AG09319 (cell line): Measurements from ENCODE around the gene RASSF1.
A peak's percentile ranks its signal among the peaks of the same experiment; 100 is the strongest.

Experiments used
- DNase-seq: peaks from one replicate; pipeline ENCODE4 v3.0.0-alpha.2; 2010; ENCODE audit warnings: low read depth; ENCODE audit errors: extremely low read depth
- TF ChIP-seq, protein P1 (sequence below): IDR thresholded peaks from 2 replicates; pipeline ENCODE4 v1.5.1; 2011; ENCODE audit warnings: low read depth, mild to moderate bottlenecking, inconsistent platforms, low read length, moderate library complexity

Gene RASSF1

DNA sequence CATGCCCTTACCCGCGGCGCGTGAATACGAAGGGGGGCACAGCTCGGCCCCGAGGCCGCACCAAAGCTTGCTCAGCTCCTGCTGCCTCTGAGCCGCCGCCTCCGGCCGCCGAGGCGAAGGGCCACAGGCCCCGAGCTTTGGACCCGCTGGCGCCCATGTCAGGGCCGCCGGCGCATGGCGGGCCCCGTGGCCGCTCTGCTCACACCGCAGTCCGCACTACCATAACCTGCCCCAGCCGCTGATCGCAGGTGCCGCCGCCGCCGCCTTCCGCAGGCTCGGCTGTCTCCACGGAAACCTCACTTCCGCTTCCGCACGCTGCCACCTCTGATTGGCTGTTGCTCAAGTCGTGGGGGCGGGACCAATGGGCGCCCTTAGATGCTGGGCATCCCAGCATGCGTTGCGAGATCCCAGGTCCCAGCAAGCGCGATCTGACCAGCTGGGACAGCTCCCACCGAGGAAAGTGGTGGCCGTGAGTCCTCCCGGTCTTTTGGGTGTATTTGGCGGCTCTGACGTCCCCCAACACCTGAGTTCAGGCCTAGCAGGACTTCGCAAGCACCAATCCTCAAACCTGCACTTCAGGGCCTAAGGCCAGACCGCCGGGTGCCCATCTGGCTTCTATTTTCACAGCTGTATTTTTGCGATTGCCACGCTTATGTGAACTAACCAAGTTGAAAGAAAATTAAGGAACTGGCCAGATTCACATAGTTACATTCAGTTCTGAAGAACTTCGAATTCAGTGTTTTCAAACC is 12.5 kb downstream of the RASSF1 start, which contains the start of gene TUSC2:
TSS of gene TUSC2 (minus strand) at position 281 of the 749 bp plus-strand sequence. CDS start at position 157, 124 bp downstream.
- TF ChIP-seq, protein P1, sequence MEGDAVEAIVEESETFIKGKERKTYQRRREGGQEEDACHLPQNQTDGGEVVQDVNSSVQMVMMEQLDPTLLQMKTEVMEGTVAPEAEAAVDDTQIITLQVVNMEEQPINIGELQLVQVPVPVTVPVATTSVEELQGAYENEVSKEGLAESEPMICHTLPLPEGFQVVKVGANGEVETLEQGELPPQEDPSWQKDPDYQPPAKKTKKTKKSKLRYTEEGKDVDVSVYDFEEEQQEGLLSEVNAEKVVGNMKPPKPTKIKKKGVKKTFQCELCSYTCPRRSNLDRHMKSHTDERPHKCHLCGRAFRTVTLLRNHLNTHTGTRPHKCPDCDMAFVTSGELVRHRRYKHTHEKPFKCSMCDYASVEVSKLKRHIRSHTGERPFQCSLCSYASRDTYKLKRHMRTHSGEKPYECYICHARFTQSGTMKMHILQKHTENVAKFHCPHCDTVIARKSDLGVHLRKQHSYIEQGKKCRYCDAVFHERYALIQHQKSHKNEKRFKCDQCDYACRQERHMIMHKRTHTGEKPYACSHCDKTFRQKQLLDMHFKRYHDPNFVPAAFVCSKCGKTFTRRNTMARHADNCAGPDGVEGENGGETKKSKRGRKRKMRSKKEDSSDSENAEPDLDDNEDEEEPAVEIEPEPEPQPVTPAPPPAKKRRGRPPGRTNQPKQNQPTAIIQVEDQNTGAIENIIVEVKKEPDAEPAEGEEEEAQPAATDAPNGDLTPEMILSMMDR: no peak
- DNase-seq: peak; percentile 84

DNA sequence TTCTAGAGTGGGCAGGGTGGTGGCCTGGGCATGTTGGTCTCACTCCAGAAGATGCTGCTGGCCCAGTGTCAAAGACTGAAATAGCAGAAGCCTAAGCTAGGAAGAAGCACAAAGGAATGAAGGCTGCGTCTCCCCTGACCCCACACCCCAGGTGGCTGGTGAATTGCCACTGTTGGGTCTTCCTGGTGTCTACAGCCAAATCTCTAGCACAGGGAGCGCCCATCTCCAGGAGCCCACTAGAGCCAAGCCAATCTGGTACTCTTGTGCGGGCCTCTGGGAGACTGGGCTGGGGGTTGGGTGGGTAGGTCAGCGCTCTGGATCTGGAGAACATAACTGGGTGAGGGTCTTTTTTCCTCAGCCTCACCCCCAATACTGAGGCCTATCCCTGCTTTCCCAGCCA is 13.5 kb downstream of the RASSF1 start:
- DNase-seq: no peak
- TF ChIP-seq, protein P1: no peak

DNA sequence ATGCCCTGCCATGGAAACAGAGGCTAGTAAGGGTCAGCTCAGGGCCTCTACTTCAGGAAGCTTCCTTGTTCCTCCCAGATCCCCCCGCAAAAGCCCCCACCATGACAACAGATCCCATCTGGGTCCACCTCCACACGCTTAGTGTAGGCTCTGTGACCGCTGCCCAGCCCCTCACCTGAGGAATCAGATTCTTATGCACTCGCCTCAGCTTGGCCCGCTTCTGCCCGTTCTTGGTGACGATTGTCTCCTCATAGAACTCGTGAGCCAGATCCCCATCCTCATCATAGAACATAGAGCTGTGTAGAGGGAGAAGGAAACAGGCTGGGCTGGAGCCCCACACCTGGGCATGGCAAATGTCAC is 14.5 kb downstream of the RASSF1 start:
- no peak for DNase-seq
- TF ChIP-seq, protein P1: no peak

DNA sequence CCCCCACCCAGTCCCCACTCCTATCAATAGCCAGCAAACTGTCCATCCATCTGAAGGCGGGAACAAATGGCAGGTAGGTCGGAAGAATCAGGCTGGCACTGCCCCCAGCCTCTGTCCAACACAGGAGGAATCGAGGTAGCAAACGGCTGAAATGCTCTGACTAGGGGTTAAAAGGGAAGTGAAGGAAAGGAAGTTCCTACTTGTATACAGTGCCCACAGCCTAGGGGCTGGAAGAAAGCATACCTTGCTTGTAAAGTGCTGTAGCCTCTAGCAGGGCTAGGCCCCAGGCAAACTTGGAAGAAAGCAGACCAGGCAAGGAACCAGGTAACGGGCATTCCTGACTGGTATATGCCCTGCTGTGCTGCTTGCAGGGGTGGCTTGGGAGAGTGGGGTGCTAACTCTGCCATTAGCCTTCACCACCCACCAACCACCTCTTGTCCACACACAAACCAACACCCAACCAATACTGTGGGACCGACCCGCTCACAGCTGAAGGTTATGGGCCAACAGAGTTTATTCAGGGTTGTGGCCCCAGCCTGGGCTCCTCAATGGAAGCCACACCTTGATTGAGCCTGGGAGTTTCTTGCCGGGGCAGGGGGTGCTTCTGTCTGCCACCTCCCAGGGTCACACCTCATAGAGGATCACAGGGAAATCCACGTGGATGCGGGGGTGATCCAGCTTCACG is 15.0 kb downstream of the RASSF1 start:
- DNase-seq: no peak
- TF ChIP-seq, protein P1: no peak

DNA sequence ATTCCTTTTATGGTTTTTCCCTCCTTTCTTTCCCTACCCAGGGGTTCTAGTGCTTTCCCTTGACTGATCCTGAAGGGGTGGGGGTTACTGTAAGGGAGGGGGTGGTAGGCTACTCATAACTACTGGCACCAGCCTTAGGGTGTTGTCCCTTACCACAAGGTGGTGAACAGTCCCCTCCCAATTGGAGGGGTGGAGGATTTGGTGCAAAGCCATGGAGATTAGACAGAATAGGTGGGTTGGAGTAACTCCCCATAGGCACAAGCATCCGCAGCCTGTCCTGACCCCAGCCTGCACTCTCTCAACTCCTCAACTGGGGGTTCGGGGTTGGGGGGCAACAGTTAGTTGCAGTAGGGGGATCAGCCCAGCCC is 15.5 kb downstream of the RASSF1 start:
- TF ChIP-seq, protein P1: no peak
- DNase-seq: no peak

DNA sequence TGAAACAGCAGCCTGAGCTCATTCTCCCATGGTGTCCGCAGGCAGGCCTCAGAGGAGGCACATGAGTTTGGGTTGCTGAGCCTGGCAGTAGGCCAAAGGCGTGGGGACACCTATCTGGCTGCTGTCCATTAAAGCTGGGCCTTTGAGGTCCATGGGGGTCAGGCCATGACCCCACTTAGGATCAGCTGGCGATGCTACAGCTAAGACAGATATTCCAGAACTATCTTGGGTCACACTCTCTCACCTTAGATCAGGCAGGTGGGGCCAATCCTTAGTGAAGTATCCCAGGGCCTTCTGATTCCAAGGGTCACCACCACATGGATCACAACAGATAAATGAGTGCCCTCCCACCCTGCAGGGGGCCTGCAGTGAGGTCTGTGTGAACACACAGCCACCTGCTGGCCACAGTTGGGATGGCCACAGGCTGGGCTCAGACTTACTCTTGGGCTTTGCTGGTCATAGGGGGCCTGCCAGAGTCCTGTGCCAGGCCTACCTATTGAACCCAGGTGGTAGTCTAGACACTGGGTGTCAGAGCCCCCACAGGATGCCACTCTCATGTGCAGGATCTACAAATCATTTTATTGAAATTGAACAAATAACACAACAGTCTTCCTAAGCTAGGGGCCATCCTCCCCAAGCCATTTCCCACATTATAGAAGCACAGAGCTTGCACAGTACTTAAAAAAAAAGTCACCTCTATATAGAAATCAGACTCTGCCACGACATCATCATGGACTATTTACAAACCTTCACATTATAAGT is 16.1 kb downstream of the RASSF1 start:
- TF ChIP-seq, protein P1: peak; percentile 88
- no peak for DNase-seq
